GM18519 (cell line): Measurements from ENCODE around the gene LIAS.
"Not testable (repeated sequence)": the region's sequence is repeated elsewhere in the genome, so short reads cannot be mapped to it uniquely, and the experiment has no call there.

Experiments
- ATAC-seq: cut with Tn5 transposase; IDR thresholded peaks from one replicate; pipeline ENCODE4 v1.9.1; 2021; ENCODE audit warnings: mild to moderate bottlenecking, moderate library complexity; ENCODE audit not compliant: unreplicated experiment, low FRiP score

Gene LIAS

GRCh38 chr4:39452860-39453587 is 5.8 kb upstream of the LIAS start:
- no peak for ATAC-seq

DNA sequence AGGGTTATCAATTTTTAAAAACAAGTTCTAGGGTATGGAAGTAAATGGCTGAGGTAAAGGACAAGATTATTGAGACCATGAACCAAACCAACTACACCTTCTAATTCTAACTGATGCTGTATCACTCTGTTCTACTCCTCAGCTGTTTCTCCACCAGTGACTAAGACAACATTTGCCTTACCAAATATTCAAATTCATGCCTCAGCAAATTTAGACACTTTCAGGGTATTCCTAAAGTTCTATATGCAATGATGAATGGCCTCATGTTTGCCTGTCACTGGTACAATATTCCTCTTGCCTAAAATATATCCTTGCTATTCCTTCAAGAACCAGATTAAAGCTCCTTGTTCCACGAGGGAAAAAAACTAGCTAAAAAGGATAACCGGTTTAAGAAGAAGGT is 5.1 kb upstream of the LIAS start:
- no peak for ATAC-seq

- ATAC-seq: no peak
Measured at GRCh38 chr4:39455486-39455885, 3.4 kb upstream of the LIAS start.

- no peak for ATAC-seq
Measured at GRCh38 chr4:39456946-39457763, 1.7 kb upstream of the LIAS start.

GRCh38 chr4:39458161-39458504 is 723 bp upstream of the LIAS start:
- not testable (repeated sequence) for ATAC-seq

- ATAC-seq: no peak
Measured at GRCh38 chr4:39464886-39465501, 6.1 kb downstream of the LIAS start.

GRCh38 chr4:39466747-39467146 is 7.9 kb downstream of the LIAS start:
- no peak for ATAC-seq

- no peak for ATAC-seq
Measured at GRCh38 chr4:39467464-39467863, 8.6 kb downstream of the LIAS start.

DNA sequence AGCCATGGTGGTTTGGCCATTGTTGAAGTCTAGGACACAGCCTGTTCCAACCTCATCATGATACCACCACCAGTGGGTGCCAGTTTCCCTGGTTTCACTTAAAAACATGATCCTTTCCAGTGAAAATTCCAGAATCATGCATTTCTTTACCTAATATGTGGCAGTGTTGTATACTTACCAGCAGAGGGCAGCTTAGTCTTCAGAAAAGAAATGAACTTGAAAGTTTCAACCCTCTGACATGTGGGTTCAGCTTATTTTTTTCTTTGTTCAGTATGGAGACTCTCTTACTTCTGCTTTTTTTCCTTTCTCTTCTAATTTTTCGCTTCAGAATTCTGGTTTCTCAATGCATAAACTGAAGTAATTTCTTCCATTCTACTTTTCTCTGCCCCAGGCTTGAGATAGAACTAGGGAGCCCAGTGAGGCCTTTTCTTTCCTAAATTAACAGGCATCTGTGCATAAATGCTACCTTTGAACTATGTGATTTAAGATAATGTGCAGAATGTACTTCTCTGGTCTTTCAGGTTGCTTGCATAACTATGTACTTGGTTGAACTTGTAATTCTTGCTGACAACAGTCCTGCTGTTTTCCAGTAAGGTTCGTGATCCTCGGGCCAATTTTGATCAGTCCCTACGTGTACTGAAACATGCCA is 10.7 kb downstream of the LIAS start:
- no peak for ATAC-seq

GRCh38 chr4:39470402-39470801 is 11.5 kb downstream of the LIAS start:
- ATAC-seq: no peak

DNA sequence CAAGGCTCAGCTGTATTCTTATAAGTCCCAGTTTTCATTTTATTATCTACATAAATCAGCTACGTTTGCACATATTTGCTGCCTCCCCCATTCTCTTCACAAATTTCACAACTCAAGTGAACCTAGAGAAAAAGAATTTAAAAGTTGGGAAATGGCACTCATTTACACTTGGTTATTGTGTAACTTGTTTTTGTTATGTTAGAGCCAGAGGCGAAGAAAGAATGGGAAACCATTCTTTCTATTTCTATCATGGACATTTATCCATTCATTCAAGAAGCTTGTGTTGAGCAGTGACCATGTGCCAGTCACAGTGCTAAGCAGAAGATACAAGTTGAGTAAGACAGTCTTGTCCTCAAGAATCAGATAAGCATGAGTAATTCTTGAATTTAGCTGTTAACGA is 13.5 kb downstream of the LIAS start:
- no peak for ATAC-seq

GRCh38 chr4:39476187-39476895 is 17.5 kb downstream of the LIAS start:
- ATAC-seq: no peak

- ATAC-seq: no peak
Measured at GRCh38 chr4:39480251-39480650, 21.4 kb downstream of the LIAS start.

- no peak for ATAC-seq
Measured at GRCh38 chr4:39480902-39481695, 22.2 kb downstream of the LIAS start.

DNA sequence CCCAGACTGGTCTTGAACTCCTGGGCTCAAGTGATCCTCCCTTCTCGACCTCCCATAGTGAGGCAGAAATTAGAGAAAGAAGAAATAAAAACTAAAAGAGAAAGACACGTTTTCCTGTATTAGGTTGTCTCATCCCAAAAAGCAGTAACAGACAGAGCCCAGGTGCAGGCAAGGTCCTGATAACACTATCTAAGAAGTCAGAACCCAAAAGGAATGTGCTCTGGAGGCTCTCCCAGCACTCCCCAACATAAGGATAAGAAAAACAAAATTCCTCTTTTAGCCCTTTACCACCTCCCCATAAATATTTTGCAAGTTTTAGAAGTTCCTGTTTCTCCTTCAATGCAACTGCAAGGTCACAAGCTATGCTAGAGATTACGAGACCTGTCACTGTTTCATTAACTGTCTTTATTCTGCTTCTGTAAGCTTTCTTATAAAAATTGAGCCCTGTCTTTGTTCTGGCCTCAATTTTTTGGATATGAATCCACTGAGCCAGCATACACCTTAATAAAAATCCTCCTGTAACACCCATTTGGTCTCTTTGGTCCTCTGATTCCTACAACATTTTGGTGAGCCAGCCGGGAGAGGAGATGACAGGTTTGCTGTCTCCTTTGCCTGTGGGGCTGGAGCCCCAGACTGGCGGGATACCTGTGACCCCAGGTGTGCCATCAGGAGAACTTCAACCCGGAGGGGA is 25.9 kb downstream of the LIAS start:
- ATAC-seq: no peak

GRCh38 chr4:39486221-39486804 is 27.5 kb downstream of the LIAS start:
- ATAC-seq: no peak

GRCh38 chr4:39490322-39490721 is 31.5 kb downstream of the LIAS start:
- no peak for ATAC-seq

DNA sequence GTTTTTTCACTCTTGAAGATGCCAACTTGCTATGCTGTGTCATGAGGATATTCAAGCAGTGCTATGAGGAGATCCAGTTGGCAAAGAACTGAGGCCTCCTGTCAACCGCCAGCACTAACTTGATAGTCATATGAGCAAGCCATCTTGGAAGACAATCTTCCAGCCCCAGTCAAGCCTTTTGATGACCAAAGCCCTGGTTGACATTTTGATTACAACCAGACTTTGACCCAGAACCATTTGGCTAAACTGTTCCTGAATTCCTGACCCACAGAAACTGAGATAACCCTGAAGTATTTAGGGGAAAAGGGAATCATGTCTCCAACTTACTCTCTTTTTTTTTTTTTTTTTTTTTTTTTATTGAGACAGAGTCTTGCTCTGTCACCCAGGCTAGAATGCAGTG is 35.5 kb downstream of the LIAS start:
- ATAC-seq: no peak
